GM19438 (cell line): ENCODE data around the gene ZFAND6.
"Not testable (repeated sequence)": the region's sequence is repeated elsewhere in the genome, so short reads cannot be mapped to it uniquely, and the experiment has no call there.

Experiments
- ATAC-seq: cut with Tn5 transposase; IDR thresholded peaks from one replicate; pipeline ENCODE4 v1.9.1; 2021; ENCODE audit warnings: low read depth; ENCODE audit not compliant: unreplicated experiment

Gene ZFAND6

DNA sequence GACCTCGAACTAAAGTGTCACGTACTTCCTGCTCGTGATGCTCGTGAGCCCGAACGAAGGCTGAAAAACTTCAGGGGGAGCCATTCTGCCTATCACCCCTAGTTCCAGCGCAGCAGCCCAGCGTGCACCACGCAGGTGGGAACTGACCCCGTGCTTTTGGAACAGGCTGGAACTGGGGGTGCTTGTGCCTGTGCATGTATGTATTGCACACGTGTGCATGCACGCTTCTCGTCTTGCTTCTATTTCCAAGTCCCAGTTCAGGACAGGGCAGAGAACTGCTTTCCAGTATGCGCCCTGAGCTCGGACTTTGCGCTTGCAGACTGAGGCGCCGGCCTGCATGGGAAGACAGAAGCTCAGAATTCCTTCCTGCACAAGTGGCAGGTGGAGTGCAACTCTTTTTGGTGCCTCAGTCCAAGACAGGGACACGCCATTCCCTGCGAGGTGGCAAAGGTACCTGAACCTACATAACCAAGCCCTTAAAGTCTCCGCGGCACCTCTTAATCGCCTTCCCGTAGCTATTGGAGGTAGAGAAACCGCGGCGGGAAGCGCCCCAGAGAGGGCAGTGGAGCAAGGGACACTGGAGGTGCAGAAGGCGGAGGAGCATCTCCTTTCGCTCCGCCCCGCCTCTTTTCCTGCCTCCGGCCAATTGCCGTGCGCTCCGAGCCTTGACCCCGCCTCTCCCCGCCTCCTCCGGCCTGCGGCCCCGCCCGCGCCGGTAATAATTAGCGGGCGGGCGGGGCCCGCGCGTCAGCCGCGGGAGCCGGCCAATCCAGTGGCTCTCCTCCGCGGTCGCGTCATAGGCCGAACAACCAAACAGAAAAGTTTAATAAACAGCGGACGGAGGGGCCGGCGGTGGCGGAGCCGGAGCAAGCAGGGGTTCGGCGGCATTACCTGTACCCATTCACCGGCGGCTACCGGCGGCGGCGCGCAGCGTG, at the start of gene ZFAND6:
TSS of gene ZFAND6 (plus strand) at position 826 of the 935 bp plus-strand sequence. CDS start 60,669 bp downstream, outside the sequence.
- ATAC-seq: peak; percentile 78

DNA sequence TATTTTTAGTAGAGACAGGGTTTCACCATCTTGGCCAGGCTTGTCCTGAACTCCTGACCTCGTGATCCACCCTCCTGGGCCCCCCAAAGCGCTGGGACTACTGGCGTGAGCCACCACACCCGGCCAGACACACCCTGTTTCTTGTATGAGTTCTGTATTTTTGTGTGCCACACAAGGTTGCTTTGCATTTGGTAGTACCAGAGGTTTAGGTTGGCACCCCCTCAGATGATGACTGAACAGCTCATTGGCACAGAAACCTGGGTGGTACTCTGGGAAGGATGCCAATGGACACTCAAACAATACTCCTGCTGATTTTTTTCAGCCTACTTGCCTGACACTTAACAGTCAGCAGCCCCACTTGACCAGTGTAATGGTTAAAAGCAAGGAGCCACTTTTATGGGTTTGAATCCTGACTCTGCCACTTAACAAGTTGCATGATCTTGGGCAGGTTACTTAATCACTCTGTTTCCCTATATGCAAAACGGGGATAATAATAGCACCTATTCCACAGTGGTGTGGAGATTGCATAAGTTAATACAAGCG, 49.3 kb upstream of the ZFAND6 start:
- no peak for ATAC-seq

DNA sequence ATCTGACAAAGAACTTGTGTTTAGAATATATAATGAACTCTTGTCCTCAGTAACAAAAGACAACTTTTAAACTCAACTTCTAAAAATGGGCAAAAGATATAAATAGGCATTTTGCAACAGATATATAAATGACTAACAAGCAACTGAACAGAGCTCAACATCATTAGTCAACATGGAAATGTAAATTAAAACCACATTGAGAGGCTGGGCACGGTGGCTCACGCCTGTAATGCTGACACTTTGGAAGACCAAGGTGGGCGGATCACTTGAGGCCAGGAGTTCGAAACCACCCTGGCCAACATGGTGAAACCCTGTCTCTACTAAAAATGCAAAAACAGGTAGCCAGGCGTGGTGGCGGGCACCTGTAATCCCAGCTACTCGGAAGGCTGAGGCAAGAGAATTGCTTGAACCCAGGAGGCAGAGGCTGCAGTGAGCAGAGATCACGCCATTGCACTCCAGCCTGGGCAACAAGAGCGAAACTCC, 48.4 kb upstream of the ZFAND6 start:
- not testable (repeated sequence) for ATAC-seq

DNA sequence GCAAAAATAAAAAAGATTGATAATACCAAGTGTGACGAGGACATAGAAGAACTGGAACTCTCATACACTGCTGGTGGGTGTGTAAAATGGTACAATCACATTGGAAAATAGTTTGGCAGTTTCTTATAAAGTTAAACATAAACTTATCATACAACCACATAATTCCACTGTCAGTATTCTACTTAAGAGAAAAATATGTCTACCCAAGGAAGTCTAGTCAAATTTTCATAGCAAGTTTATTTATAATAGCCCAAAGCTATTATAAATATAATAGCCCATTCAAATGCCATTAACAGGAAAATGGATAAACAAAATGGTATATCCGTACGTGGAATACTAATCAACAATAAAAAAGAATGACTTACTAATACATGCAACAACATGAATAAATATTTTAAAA, 47.9 kb upstream of the ZFAND6 start:
- no peak for ATAC-seq

DNA sequence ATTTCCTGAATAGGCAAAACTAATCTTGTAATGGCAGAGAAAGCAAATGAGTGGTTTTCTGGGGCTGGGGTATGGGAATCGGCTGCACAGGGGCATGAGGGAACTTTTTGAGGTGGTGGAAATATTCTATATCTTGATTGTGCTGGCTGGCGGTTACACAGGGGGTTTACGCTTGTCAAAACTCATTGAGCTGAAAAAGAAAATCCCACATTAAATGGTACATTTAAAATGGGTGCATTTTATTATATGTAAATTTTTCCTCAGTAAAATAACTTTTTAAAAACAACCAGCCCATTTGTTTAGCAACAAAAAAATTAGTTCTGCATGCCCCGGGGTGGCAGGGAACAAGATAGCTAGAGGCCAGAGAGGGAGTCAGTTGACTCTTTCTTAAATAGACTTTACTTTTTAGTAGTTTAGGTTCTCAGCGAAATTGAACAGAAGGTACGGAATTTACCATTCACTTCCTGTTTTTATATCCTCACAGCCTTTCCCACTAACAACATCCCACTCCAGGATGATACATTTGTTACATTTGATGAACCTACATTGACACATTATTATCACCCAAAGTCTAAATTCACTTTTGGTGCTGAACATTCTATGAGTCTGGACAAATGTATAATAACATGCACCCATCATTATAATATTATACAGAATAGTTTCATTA, 47.3 kb upstream of the ZFAND6 start:
- no peak for ATAC-seq

DNA sequence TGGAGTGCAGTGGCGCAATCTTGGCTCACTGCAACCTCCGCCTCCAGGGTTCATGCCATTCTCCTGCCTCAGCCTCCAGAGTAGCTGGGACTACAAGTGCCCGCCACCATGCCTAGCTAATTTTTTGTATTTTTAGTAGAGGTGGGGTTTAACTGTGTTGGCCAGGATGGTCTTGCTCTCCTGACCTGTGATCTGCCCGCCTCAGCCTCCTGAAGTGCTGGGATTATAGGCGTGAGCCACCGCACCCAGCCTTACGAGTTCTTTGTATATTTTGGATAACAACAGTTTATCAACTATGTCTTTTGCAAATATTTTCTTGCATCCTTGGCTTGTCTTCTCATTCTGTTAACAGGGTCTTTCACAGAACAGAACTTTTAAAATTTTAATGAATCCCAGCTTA, 45.3 kb upstream of the ZFAND6 start:
- ATAC-seq: not testable (repeated sequence)

DNA sequence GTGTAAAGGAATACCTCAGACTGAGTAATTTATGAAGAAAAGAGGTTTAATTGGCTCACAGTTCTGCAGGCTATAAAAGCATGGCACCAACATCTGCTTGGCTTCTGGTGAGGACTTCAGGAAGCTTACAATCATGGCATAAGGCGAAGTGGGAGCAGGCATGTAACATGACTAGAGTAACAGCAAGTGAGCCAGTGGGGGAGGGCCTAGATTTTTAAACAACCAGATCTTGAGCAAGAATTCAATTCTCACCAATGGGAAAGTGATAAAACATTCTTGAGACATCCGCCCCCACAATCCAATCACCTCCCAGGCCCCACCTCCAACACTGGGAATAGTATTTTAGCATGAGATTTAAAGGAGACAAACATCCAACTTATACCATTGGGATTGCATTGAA, 44.3 kb upstream of the ZFAND6 start:
- no peak for ATAC-seq

DNA sequence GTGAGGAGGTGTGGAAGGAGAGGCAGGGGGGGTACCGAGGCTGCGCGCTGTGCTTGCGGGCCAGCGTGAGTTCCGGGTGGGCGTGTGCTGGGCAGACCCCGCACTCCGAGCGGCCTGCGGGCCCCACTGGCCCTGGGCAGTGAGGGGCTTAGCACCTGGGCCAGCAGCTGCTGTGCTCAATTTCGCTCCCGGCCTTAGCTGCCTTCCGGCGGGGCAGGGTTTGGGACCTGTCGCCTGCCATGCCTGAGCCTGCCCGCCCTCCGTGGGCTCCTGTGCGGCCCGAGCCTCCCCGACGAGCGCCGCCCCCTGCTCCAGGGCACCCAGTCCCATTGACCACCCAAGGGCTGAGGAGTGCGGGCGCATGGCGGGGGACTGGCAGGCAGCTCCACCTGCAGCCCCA, 43.0 kb upstream of the ZFAND6 start:
- not testable (repeated sequence) for ATAC-seq

DNA sequence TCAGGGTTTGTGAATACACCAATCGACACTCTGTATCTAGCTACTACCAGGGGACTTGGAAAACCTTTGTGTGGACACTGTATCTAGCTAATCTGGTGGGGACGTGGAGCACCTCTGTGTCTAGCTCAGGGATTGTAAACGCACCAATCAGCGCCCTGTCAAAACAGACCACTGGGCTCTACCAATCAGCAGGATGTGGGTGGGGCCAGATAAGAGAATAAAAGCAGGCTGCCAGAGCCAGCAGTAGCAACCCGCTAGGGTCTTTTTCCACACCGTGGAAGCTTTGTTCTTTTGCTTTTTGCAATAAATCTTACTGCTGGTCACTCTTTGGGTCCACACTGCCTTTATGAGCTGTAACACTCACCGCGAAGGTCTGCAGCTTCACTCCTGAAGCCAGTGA, 42.3 kb upstream of the ZFAND6 start:
- ATAC-seq: not testable (repeated sequence)

DNA sequence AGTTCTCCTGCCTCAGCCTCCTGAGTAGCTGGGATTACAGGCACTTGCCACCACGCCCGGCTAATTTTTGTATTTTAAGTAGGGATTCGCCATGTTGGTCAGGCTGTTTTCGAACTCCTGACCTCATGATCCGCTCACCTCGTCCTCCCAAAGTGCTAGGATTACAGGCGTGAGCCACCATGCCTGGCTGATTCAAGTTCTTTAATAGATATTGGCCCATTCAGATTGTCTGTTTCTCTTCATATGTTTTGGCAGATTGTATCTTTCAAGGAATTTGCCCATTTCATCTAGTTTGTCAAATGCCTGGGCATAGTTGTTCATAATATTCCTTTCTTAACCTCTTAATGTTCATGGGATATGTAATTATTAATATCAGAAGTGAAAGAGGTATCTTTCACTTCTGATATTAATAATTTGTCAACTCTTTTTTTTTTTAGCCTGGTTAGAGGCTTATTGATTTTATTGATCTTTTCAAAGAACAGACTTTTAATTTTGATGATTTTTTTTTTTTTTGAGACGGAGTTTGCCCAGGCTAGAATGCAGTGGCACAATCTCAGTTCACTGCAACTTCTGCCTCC, 40.2 kb upstream of the ZFAND6 start:
- ATAC-seq: no peak

DNA sequence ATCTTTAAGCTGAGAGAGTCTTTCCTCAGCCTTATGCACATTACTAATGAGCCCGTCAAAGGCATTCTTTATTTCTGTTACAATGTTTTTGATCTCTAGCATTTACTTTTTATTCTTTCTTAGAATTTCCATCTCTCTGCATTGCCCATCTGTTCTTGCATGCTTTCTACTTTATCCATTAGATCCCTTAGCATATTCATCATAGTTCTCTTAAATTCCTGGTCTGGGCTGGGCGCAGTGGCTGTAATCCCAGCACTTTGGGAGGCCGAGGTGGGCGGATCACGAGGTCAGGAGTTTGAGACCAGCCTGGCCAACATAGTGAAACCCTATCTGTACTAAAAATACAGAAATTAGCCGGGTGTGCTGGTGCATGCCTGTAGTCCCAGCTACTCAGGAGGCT, 39.3 kb upstream of the ZFAND6 start:
- not testable (repeated sequence) for ATAC-seq

DNA sequence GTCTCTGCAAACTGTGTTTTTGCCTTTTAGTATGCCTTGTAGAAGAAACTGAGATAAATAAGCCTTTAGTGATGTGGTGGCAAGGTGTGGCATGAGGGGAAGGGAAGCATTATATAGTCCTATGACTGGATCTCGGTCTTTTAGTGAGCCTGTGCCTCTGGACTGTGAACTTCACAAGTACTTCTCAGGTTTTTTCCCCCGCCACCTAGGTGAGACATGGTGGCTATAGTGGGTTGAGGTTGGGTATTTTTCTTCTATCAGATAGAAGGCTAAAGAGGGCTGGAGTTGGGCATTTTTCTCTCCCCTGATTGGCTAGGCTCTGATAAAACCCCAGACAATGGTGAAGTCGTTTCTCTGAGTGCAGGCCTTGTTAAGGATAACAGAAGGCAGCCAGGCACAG, 38.7 kb upstream of the ZFAND6 start:
- no peak for ATAC-seq

DNA sequence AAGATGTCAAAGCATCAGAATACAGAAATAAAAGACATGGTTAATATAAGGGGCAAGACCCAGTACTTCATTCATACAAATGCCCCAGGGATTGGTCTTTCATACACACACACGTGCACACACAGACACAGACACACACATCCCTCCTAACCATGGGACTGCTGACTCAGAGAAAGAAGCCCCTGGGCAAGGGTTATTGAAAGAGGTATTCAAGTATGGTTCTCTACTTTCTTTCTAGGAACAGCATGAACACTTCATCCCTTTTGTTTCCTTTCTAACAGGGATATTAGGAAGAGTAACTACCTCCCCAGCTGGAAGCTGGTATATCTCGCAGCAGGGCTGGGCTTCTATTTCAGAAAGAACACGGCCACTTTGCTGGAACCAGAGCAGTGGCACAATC, 33.2 kb upstream of the ZFAND6 start:
- ATAC-seq: no peak

DNA sequence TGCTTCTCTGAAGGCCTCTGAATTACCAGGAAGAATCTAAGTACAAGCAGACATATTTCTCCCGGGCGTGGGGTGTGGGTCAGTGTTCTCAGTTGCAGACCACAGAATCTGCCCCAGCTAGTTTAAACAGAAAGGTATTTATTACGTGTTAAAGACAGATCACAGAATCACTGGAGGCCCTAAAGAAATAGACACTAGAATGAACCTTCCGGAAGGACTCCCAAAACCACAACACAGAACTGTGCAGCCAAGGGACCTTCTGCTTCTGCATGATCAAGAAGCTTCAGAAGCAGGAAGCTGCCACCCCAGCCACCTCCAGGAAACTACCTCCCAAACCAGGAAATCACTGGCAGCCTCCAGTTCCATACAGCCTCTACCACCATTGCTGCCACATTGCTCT, 32.7 kb upstream of the ZFAND6 start:
- no peak for ATAC-seq

DNA sequence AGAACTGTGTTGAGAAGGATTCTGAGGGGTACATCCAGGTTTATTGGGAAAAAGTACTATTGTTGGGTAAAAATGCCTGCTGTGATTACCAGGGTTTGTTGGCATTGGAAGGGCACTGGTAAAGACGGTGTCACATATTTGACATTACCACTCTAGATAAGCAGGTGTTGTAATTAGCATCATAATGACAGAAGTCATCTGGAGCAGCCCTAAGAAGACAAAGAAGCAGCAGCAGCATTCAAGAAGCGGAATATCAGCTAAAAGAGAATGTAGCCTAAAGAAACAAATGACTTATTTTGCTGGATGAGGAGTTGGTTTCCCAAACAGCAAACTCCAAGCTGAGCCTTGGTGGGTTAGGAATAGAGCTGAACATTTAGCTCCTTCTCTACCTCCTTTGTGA, 30.5 kb upstream of the ZFAND6 start:
- no peak for ATAC-seq

DNA sequence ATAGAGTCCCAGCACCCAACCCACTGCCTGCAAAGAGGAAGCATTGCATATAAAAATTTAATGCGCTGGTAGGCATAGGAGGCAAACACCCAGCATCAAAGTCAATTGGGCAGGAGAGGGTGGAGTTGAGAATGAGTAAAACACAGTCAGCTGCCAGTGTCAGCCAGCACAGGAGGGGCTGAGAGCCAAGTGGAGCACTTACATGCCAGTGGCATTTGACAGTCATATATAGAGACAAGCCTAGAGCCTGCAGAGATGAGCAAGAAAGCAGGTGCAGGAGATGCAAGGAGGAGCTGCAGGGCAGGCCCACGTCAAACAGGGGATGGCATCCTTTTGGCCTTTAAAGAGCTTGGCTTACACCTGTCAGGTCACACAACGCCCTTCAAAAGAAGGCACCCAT, 27.6 kb upstream of the ZFAND6 start:
- no peak for ATAC-seq

DNA sequence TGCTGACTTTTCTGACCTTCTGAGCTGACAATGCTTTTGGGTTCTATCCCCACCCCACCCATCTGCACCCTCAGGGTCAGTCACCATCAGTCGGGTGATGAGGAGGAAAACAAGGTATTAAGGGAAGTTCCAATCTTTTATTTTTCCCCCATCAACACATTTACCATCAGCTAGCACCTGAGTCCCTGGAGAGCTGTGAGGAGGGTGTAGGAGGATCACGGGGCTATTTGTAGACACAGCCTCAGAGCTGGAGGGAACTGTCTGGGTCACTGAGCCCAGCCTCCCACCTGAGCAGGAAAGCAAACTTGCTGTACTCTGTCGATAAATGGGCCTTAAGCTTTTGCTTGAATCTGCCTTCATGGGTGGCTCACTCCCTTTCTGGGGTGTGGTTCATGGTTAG, 24.8 kb upstream of the ZFAND6 start:
- no peak for ATAC-seq

DNA sequence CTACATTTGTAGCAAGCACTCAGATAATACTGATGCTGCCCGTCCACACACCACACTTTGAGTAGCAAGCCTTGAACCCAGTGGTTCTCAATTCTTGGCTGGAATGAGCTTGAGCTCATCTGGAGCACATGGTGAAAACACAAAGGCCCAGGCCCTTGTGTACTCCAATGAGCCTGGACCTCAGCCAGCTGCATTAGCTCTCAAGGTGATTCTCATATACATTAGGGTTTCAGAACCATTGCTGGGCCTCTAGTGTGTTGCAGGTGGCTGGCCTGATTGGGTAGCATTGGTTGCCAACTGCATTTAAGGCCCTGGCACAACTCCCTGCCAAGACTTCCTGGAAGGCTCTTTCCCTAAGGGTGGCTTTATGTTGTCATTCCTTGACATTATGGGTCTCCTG, 23.4 kb upstream of the ZFAND6 start:
- no peak for ATAC-seq

DNA sequence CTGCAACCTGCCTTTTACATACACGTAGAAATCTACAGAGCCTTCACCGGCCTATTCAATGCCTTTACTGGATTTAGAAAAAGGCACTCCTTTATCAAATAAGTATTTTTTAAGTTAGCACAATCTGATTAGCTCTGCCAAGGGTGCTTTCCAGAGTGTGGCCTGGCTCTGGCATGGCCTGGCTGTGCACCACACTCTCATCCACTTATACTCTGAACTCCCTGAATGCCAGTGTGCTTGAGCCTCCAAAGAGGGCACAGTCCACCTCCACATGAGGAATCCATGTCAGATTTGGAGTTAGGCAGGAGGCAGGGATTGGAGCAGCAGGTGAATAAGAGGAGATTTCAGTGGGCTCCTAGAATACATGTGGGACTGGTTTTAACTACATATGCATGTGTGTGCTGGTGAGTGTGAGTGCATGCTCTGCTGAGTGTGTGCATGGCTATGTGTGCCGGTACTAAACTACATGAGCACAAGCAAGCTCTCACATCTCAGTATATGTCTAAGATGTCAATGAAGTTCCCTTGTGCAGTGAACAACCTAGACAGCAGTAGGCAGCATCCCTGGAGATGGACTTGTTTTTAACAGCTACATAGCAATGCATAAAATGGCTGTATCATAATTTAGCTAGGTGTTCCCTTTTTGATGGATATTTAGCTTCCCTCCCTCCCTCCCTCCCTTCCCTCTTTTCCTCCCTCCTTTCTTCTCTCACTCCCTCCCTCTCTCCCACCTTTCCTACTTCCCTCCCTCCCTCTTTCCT, 17.8 kb upstream of the ZFAND6 start:
- no peak for ATAC-seq

DNA sequence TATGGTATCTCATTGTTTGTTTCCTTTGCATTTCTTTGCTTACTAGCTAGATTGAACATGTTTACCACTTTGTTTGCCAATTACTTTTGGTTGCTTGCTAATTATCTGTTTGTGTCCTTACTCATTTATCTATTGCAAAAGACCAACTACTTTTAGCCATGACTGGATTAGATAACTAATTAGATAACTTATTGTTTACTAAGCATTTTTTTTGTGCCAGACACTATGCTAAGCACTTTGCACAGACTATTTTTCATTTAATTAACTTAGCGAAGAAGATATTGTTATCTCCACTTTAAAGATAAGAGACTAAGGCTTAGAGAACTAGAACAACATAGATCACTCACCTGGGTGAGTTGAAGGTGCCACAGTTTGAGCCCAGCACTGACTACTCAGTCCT, 16.9 kb upstream of the ZFAND6 start:
- no peak for ATAC-seq
